Sigmoid colon (tissue), 7 donors: ENCODE data around the gene MKRN2OS. TPM values are rescaled to one million over a fixed set of nuclear protein-coding genes. Genes with fewer than 3 reads are reported as not detected.

Experiments
- DNase-seq: peaks from one replicate; pipeline ENCODE4 v3.0.0-alpha.2; 2019
- H3K27ac ChIP-seq, 4 donors: fragments of 200-600 bp; sonication (generic); one replicate each; pipeline ENCODE4 v1.5.1; 2016 to 2019; ENCODE audit warnings: mild to moderate bottlenecking in 1 of 4
- H3K27me3 ChIP-seq, 3 donors: fragments of 200-600 bp; sonication (generic); one replicate each; pipeline ENCODE4 v1.5.1; 2019; ENCODE audit warnings: mild to moderate bottlenecking in 1 of 3
- H3K36me3 ChIP-seq, 4 donors: fragments of 200-600 bp; sonication (generic); one replicate each; pipeline ENCODE4 v1.5.1; 2016 to 2019
- H3K4me1 ChIP-seq, 4 donors: fragments of 200-600 bp; sonication (generic); one replicate each; pipeline ENCODE4 v1.5.1; 2017 to 2019
- H3K4me3 ChIP-seq, 4 donors: fragments of 200-600 bp; sonication (generic); one replicate each; pipeline ENCODE4 v1.5.1; 2017 to 2019; ENCODE audit warnings: mild to moderate bottlenecking in 2 of 4, moderate library complexity in 1 of 4
- H3K9me3 ChIP-seq, 4 donors: fragments of 200-600 bp in 3 of 4; sonication (generic) in 3 of 4; one replicate each; pipeline versions ENCODE4 v1.5.1 to v1.6.1; 2013 to 2019
- EP300 ChIP-seq, 4 donors: sonication (generic); formaldehyde crosslinking; IDR thresholded peaks; one replicate each; pipeline ENCODE4 v1.6.1; 2017; ENCODE audit warnings: antibody characterized with exemption in 4 of 4
- POLR2A ChIP-seq, 2 donors: fragments of 450-650 bp; IDR thresholded peaks; one replicate each; pipeline ENCODE4 v1.6.1; 2016; ENCODE audit warnings: antibody characterized with exemption in 2 of 2, mild to moderate bottlenecking in 2 of 2, moderate library complexity in 2 of 2
- POLR2AphosphoS5 ChIP-seq, 4 donors: sonication (generic); formaldehyde crosslinking; IDR thresholded peaks; one replicate each; pipeline ENCODE4 v1.6.1; 2017; ENCODE audit warnings: antibody characterized with exemption in 4 of 4
- WGBS, 2 donors: extraction: QIAGEN DNeasy Blood & Tissue Kit; methylation state at CpG; one replicate each; pipeline ENCODE4 v1.1.7; 2013; 5-methylcytosine and 5-hydroxymethylcytosine counted together
- intact Hi-C: fragments of 100-400 bp; cut with DNase I; formaldehyde crosslinking; loops from one replicate; pipeline ENCODE4 v1.15.1; 2023
- polyA plus RNA-seq, 3 donors: library from polyadenylated mRNA; stranded (reverse); fragments of 200-250 nt; gene quantifications; one replicate each; pipeline ENCODE4 v1.2.3, GENCODE V29; 2013
- total RNA-seq, 4 donors: library from RNA; depleted of rRNA; stranded (reverse); fragments of >200 nt; gene quantifications; one replicate each; pipeline ENCODE4 v1.1.0, GENCODE V29; 2016
- TF ChIP-seq, protein P1 (sequence below), 4 experiments: fragments of 450-650 bp in 3 of 4; fragments of 200-600 bp in 1 of 4; IDR thresholded peaks; one replicate each; pipeline ENCODE4 v1.5.1; 2016 to 2019; ENCODE audit warnings: antibody characterized with exemption in 4 of 4, mild to moderate bottlenecking in 3 of 4, moderate library complexity in 2 of 4
- donor health status: healthy with polysubstance abuse.
- donor health status: Bipolar disorder and iron deficiency.
- donor health status: healthy.

The MKRN2OS gene
- total and polyA plus RNA-seq, 7 donors, result 4.0 to 14.6 (median 10.8) TPM; not detected in 4

DNA sequence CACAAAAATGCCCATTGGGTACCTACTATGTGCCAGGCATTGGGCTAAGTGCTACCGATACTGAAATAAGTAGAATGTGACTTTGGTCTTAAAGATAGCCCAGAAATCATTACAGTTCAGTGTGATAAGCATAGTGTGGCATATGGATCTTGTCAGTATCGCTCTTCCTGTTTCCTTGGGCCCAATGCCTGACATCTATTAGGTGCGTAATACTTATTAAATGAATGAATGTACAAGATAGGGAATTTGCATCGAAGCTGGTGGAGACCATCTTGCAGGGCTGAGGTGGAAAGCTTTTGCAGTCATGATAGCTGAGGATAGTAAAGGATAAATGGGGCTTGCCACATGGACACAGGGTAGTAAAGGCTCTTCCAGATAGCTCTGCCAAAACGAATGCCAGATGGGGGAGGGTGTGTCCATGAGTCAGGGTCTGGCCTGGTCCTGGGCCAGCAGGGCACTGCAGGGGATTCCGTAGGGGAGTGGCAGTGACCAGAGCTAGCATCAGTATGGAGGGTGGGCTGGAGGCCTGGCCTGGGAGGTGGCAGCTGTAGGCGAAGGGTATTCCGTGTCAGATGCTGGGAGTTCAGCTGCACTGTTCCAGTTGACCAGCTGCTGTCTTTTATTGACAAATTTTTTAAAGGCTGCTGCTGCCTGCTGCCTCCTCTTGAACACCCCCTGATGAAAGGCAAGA lies 37.6 kb downstream of the MKRN2OS start:
- intact Hi-C loops, result no loop called here
- H3K4me1 ChIP-seq, result peaks cover 0 to 21% (median 10%) of the 10 kb centered on the region in 4 donors
- DNase-seq, result no peak
- H3K4me3 ChIP-seq, result no peak overlapping the region
- H3K27ac ChIP-seq, result peak overlapping the region; percentile 36 to 78 (median 49)
- H3K27me3 ChIP-seq, result no peaks in the 10 kb centered on the region
- TF ChIP-seq, protein P1, sequence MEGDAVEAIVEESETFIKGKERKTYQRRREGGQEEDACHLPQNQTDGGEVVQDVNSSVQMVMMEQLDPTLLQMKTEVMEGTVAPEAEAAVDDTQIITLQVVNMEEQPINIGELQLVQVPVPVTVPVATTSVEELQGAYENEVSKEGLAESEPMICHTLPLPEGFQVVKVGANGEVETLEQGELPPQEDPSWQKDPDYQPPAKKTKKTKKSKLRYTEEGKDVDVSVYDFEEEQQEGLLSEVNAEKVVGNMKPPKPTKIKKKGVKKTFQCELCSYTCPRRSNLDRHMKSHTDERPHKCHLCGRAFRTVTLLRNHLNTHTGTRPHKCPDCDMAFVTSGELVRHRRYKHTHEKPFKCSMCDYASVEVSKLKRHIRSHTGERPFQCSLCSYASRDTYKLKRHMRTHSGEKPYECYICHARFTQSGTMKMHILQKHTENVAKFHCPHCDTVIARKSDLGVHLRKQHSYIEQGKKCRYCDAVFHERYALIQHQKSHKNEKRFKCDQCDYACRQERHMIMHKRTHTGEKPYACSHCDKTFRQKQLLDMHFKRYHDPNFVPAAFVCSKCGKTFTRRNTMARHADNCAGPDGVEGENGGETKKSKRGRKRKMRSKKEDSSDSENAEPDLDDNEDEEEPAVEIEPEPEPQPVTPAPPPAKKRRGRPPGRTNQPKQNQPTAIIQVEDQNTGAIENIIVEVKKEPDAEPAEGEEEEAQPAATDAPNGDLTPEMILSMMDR (IDR thresholded peaks at IDR 0.05), result no peak
- TF ChIP-seq POLR2A (IDR thresholded peaks at IDR 0.05) (no peak), POLR2AphosphoS5 (IDR thresholded peaks at IDR 0.05) (no peak), EP300 (IDR thresholded peaks at IDR 0.05) (no peak)
- H3K36me3 ChIP-seq, result peaks cover 7 to 53% (median 12%) of the 10 kb centered on the region in 4 donors
- H3K9me3 ChIP-seq, result no peaks in the 10 kb centered on the region
- WGBS, 2 donors, result 83 to 87% methylated on average over 8 of the region's 8 CpGs

DNA sequence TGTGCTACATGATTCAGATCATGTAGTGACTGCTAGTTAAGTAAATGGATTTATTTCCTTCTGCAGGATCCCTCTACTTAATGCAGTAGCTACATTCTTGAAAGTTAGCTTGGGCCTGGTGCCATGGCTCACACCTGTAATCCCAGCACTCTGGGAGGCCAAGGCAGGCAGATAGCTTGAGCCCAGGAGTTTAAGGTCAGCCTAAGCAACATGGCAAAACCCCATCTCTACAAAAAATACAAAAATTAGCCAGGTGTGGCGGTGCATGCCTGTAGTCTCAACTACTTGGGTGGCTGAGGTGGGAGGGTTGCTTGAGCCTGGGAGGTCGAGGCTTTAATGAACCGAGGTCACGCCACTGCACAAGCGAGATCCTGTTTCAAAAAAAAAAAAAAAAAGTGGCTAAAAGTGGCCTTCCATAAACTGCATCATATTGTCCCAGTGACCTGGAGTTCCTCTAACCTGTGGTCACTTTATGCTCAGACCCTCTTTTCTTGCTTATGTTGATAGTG lies 39.0 kb downstream of the MKRN2OS start:
- 94 to 98% methylated on average over 5 of the region's 5 CpGs for WGBS, 2 donors
- Histone ChIP-seq H3K4me1 (peaks cover 0 to 21% (median 10%) of the 10 kb centered on the region in 4 donors), H3K4me3 (no peak overlapping the region), H3K36me3 (peaks cover 7 to 55% (median 12%) of the 10 kb centered on the region in 4 donors), H3K27me3 (no peaks in the 10 kb centered on the region), H3K9me3 (no peaks in the 10 kb centered on the region), H3K27ac (no peak overlapping the region)
- intact Hi-C loops, result no loop called here
- TF ChIP-seq, protein P1 (IDR thresholded peaks at IDR 0.05), result no peak
- TF ChIP-seq POLR2AphosphoS5 (IDR thresholded peaks at IDR 0.05), result no peak
- no peak for TF ChIP-seq POLR2A (IDR thresholded peaks at IDR 0.05)
- DNase-seq, result no peak

GRCh38 chr3:12503126-12503957 lies 42.0 kb downstream of the MKRN2OS start:
- WGBS, 2 donors, result 84 to 88% methylated on average over 18 of the region's 18 CpGs
- intact Hi-C loops, result no loop called here
- no peaks in the 10 kb centered on the region for H3K27me3 ChIP-seq
- peaks cover 0 to 12% (median 9%) of the 10 kb centered on the region in 4 donors for H3K4me1 ChIP-seq
- peaks cover 13 to 72% (median 16%) of the 10 kb centered on the region in 4 donors for H3K36me3 ChIP-seq
- no peak overlapping the region for H3K4me3 ChIP-seq
- no peak for DNase-seq
- TF ChIP-seq POLR2A (IDR thresholded peaks at IDR 0.05) (no peak), POLR2AphosphoS5 (IDR thresholded peaks at IDR 0.05) (no peak), EP300 (IDR thresholded peaks at IDR 0.05) (no peak)
- TF ChIP-seq, protein P1 (IDR thresholded peaks at IDR 0.05), result no peak
- no peaks in the 10 kb centered on the region for H3K9me3 ChIP-seq
- no peak overlapping the region for H3K27ac ChIP-seq

DNA sequence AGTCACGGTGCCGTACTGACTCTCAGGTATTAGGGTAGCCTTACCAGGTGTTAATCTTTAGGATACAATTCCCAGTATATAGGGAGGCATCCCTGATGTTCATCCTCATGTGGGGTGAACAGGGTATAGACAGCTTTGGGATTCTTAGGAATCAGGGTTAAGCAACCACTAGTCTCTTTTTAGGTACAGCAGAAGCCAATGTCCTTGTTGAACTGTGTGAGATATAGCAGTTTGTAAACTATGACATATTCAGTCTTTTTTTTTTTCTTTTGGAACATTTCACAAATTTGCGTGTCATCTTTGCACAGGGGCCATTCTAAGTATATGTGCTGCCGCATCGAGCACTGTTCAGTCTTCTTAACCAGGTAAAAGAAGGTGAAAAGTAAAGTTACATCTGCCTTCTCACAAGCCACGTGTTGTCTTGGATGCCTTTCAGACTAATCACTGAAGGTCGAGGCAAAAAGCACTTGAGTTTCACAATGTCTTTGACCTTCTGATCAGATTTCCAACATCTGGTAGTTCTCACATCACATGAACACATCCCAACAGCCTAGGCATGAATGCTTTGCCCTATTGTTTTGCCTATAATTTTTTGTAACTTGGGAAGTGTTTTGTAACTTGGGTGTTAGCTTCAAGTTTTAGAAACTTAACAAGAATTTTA lies 43.8 kb downstream of the MKRN2OS start:
- WGBS, 2 donors, result 89 to 90% methylated on average over 7 of the region's 7 CpGs
- no peak for DNase-seq

More for the DNA sequence above, 43.8 kb downstream of the MKRN2OS start:
- no peaks in the 10 kb centered on the region for H3K27me3 ChIP-seq
- H3K27ac ChIP-seq, result no peak overlapping the region
- no peaks in the 10 kb centered on the region for H3K9me3 ChIP-seq
- H3K4me3 ChIP-seq, result no peak overlapping the region
- H3K36me3 ChIP-seq, result peaks cover 13 to 91% (median 21%) of the 10 kb centered on the region in 4 donors
- intact Hi-C loops, result no loop called here
- no peaks in the 10 kb centered on the region for H3K4me1 ChIP-seq
- TF ChIP-seq EP300 (IDR thresholded peaks at IDR 0.05) (no peak), POLR2A (IDR thresholded peaks at IDR 0.05) (no peak), POLR2AphosphoS5 (IDR thresholded peaks at IDR 0.05) (peak in 3 of 4 donors; percentile 49 to 68 (median 62))
- TF ChIP-seq, protein P1 (IDR thresholded peaks at IDR 0.05), result no peak
